DND-41 (cell line): ENCODE results near the gene KLF4.

Experiments
- EZH2 ChIP-seq: IDR thresholded peaks from 3 replicates; pipeline ENCODE4 v1.6.1; 2012; ENCODE audit warnings: borderline replicate concordance, low read depth, mild to moderate bottlenecking, moderate library complexity, low read length, inconsistent platforms; ENCODE audit not compliant: severe bottlenecking
- TF ChIP-seq, protein P1 (sequence below): IDR thresholded peaks from 2 replicates; pipeline ENCODE4 v1.5.1; 2012; ENCODE audit warnings: borderline replicate concordance, low read length, moderate library complexity, mild to moderate bottlenecking; ENCODE audit not compliant: poor library complexity, severe bottlenecking; ENCODE audit errors: extremely low read depth

DNA sequence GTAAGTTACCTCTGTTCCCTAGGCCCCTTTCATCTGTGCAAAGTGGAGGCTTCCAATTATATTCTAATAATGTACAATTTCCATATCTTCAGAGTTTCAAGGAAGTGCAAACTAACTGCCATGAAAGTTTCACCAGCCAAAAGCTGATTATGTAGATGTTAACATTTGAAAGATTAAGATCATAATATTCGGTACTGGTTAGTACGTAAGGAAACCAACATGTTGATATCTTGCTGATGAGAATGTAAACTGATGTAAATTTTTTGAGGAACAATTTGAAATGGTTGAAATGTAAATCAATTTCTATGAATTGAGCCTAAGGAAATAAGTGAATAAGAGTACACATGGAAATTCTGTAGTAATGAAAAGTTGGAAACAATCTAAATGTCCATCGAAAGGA lies 12.9 kb upstream of the KLF4 start:
- TF ChIP-seq, protein P1, sequence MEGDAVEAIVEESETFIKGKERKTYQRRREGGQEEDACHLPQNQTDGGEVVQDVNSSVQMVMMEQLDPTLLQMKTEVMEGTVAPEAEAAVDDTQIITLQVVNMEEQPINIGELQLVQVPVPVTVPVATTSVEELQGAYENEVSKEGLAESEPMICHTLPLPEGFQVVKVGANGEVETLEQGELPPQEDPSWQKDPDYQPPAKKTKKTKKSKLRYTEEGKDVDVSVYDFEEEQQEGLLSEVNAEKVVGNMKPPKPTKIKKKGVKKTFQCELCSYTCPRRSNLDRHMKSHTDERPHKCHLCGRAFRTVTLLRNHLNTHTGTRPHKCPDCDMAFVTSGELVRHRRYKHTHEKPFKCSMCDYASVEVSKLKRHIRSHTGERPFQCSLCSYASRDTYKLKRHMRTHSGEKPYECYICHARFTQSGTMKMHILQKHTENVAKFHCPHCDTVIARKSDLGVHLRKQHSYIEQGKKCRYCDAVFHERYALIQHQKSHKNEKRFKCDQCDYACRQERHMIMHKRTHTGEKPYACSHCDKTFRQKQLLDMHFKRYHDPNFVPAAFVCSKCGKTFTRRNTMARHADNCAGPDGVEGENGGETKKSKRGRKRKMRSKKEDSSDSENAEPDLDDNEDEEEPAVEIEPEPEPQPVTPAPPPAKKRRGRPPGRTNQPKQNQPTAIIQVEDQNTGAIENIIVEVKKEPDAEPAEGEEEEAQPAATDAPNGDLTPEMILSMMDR = no peak
- no peak for TF ChIP-seq EZH2
